A549 (cell line): ENCODE data around the gene PCGF1. TPM values are rescaled to one million over a fixed set of nuclear protein-coding genes. Genes with fewer than 3 reads are reported as not detected.

Experiments
- ATAC-seq, 2 experiments: fragments of 200-7000 bp in 1 of 2; fragments of >200 bp in 1 of 2; cut with Nextera tagmentation in 1 of 2; cut with Tn5 transposase in 1 of 2; 3 replicates each; pipeline versions ENCODE4 v1.8.0 to v1.9.1; 2018 to 2020; ENCODE audit warnings: mild to moderate bottlenecking in 1 of 2, moderate library complexity in 1 of 2
- CTCF ChIA-PET: fragments of 300-600 bp; sonication (Branson Sonifier 250); formaldehyde crosslinking; extraction: SDS; loops from one replicate; lab custom pipeline; 2021; ENCODE audit warnings: antibody characterized with exemption, inconsistent platforms; lab: Yijun Ruan, JAX
- POLR2A ChIA-PET: fragments of 350-600 bp; formaldehyde crosslinking; extraction: SDS; loops from one replicate; lab custom pipeline; 2021; ENCODE audit warnings: antibody characterized with exemption, inconsistent platforms; lab: Yijun Ruan, JAX
- DNase-seq, 2 experiments: peaks; one replicate each; pipeline versions ENCODE4 v3.0.0 to v3.0.0-alpha.2; 2011 to 2016; ENCODE audit warnings: low read depth in 1 of 2, low spot score in 1 of 2
- FAIRE-seq: peaks from 2 replicates; lab custom pipeline; 2011; peaks lifted over from hg19 to GRCh38; lab: Jason Lieb, UNC
- H3K27ac ChIP-seq, 2 experiments: fragments of >200 bp; sonication (Bioruptor Twin); formaldehyde crosslinking; 3 replicates each; pipeline ENCODE4 v1.5.1; 2016 to 2017
- H3K4me1 ChIP-seq: fragments of >200 bp; sonication (Bioruptor Twin); formaldehyde crosslinking; 3 replicates; pipeline ENCODE4 v1.6.1; 2016
- H3K4me2 ChIP-seq: fragments of >200 bp; sonication (Bioruptor Twin); formaldehyde crosslinking; 3 replicates; pipeline ENCODE4 v1.6.1; 2016
- H3K4me3 ChIP-seq: fragments of >200 bp; sonication (Bioruptor Twin); formaldehyde crosslinking; 3 replicates; pipeline ENCODE4 v1.5.1; 2016
- H3K9me3 ChIP-seq: fragments of >200 bp; sonication (Bioruptor Twin); formaldehyde crosslinking; 3 replicates; pipeline ENCODE4 v1.6.1; 2016
- CBX2 ChIP-seq: fragments of 200-600 bp; sonication (generic); IDR thresholded peaks from 2 replicates; pipeline ENCODE4 v1.6.1; 2016; ENCODE audit warnings: low read depth, mild to moderate bottlenecking, borderline replicate concordance
- CHD4 ChIP-seq: fragments of 200-600 bp; sonication (generic); IDR thresholded peaks from 2 replicates; pipeline ENCODE4 v1.6.1; 2016; ENCODE audit warnings: antibody characterized with exemption, mild to moderate bottlenecking, borderline replicate concordance
- CTCF ChIP-seq: fragments of >200 bp; sonication (Bioruptor Twin); formaldehyde crosslinking; IDR thresholded peaks from 3 replicates; pipeline ENCODE4 v1.5.1; 2016
- FOXS1 ChIP-seq: fragments of 250-450 bp; sonication (Bioruptor Pico); IDR thresholded peaks from 2 replicates; pipeline ENCODE4 v1.5.0; 2020; ENCODE audit warnings: mild to moderate bottlenecking, moderate library complexity
- HEYL ChIP-seq: fragments of 250-450 bp; sonication (Bioruptor Pico); IDR thresholded peaks from 2 replicates; pipeline ENCODE4 v1.8.0; 2021; ENCODE audit warnings: mild to moderate bottlenecking, moderate library complexity
- HOXA7 ChIP-seq: fragments of 250-450 bp; sonication (Bioruptor Pico); IDR thresholded peaks from 2 replicates; pipeline ENCODE4 v1.5.0; 2020; ENCODE audit warnings: mild to moderate bottlenecking, moderate library complexity
- HOXB13 ChIP-seq: fragments of 250-450 bp; sonication (Bioruptor Pico); IDR thresholded peaks from 2 replicates; pipeline ENCODE4 v1.5.0; 2020; ENCODE audit warnings: low read depth, mild to moderate bottlenecking, moderate library complexity
- KDM1A ChIP-seq: fragments of 200-600 bp; sonication (generic); IDR thresholded peaks from 2 replicates; pipeline ENCODE4 v1.6.1; 2016; ENCODE audit warnings: low read depth, mild to moderate bottlenecking
- MAZ ChIP-seq: fragments of 150-350 bp; IDR thresholded peaks from 2 replicates; pipeline ENCODE4 v1.6.1; 2014; ENCODE audit warnings: antibody characterized with exemption, low read depth, low read length, borderline replicate concordance
- NFE2L2 ChIP-seq: fragments of 150-350 bp; conservative IDR thresholded peaks from 2 replicates; pipeline ENCODE4 v1.6.1; 2014; ENCODE audit warnings: low read length
- NR3C1 ChIP-seq: fragments of >200 bp; sonication (Bioruptor Twin); formaldehyde crosslinking; IDR thresholded peaks from 3 replicates; pipeline ENCODE4 v1.6.1; 2017
- PBX3 ChIP-seq: IDR thresholded peaks from 2 replicates; pipeline ENCODE4 v1.6.1; 2012
- PHF8 ChIP-seq: fragments of 200-600 bp; sonication (generic); IDR thresholded peaks from 2 replicates; pipeline ENCODE4 v1.6.1; 2016; ENCODE audit warnings: low read depth, mild to moderate bottlenecking, antibody characterized with exemption, moderate library complexity, borderline replicate concordance
- RAD21 ChIP-seq, 2 experiments: fragments of >200 bp in 1 of 2; sonication (Bioruptor Twin) in 1 of 2; formaldehyde crosslinking in 1 of 2; IDR thresholded peaks in 1 of 2; conservative IDR thresholded peaks in 1 of 2; 2 replicates in 1 of 2; 3 replicates in 1 of 2; pipeline ENCODE4 v1.6.1; 2012 to 2018; ENCODE audit warnings: inconsistent platforms in 1 of 2
- RARB ChIP-seq: fragments of 250-450 bp; sonication (Bioruptor Pico); IDR thresholded peaks from 2 replicates; pipeline ENCODE4 v1.8.0; 2021; ENCODE audit warnings: mild to moderate bottlenecking, moderate library complexity
- SREBF2 ChIP-seq: fragments of 450-650 bp; IDR thresholded peaks from 2 replicates; pipeline ENCODE4 v1.6.1; 2014; ENCODE audit warnings: mild to moderate bottlenecking, moderate library complexity
- ZC3H11A ChIP-seq: fragments of 450-650 bp; IDR thresholded peaks from 2 replicates; pipeline ENCODE4 v1.6.1; 2014; ENCODE audit warnings: antibody characterized with exemption, mild to moderate bottlenecking
- ZSCAN20 ChIP-seq: fragments of 250-450 bp; sonication (Bioruptor Pico); IDR thresholded peaks from 2 replicates; pipeline ENCODE4 v1.8.0; 2022; ENCODE audit warnings: mild to moderate bottlenecking, moderate library complexity
- WGBS: methylation state at CpG from one replicate; pipeline ENCODE4 v1.1.6; 2017; ENCODE audit errors: missing lambda C conversion rate; 5-methylcytosine and 5-hydroxymethylcytosine counted together
- polyA plus RNA-seq, 4 experiments: library from polyadenylated mRNA; depleted of rRNA in 3 of 4; stranded (reverse); fragments of >200 nt; fragmentation: RNase III in 1 of 4; extraction: RNeasy Plus Mini Kit Qiagen cat#74134 plus additional on column Dnase treatment in 1 of 4; gene quantifications; 2 replicates in 3 of 4; 3 replicates in 1 of 4; pipeline ENCODE4 v1.2.3, GENCODE V29; 2011 to 2017
- TF ChIP-seq, protein P1 (sequence below): fragments of 450-650 bp; IDR thresholded peaks from 2 replicates; pipeline ENCODE4 v1.6.1; 2014; ENCODE audit warnings: antibody characterized with exemption

Gene PCGF1
- polyA plus RNA-seq, 2 of the 4 experiments (the other 2 are of a cell fraction) = 32.2 to 53.6 TPM

GRCh38 chr2:74462054-74462785, 45.3 kb downstream of the PCGF1 start (continued):
- TF ChIP-seq CTCF = no peak
- no peak for TF ChIP-seq SREBF2
- TF ChIP-seq NFE2L2 = no peak
- TF ChIP-seq KDM1A = no peak
- no peak for TF ChIP-seq CBX2
- TF ChIP-seq CHD4 = no peak
- TF ChIP-seq HEYL (CRISPR knock-in tag) = no peak
- TF ChIP-seq, all 56 proteins: peak for 0

GRCh38 chr2:74461187-74462053, 46.1 kb downstream of the PCGF1 start:
- CTCF ChIA-PET = interaction anchor here (0.7 to 2.7 kb wide), 10 partner anchors 8 to 127 kb away, joined by 3 to 8 read pairs (median 4); partner anchors contain the start of gene PCGF1
- ATAC-seq (no peak), FAIRE-seq (no peak), DNase-seq (peak in 1 of 2 experiments; percentile 47)
- TF ChIP-seq, protein P1, sequence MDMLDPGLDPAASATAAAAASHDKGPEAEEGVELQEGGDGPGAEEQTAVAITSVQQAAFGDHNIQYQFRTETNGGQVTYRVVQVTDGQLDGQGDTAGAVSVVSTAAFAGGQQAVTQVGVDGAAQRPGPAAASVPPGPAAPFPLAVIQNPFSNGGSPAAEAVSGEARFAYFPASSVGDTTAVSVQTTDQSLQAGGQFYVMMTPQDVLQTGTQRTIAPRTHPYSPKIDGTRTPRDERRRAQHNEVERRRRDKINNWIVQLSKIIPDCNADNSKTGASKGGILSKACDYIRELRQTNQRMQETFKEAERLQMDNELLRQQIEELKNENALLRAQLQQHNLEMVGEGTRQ = no peak
- TF ChIP-seq PBX3 = 0 out of 2 replicates have a peak, but pooled peaks have one; percentile 21
- TF ChIP-seq CTCF = peak; percentile 26; the same call in 2 of the 3 replicates
- TF ChIP-seq PHF8 = no peak
- no peak for TF ChIP-seq NR3C1
- 0 out of 2 replicates have a peak, but pooled peaks have one; percentile 22 for TF ChIP-seq RARB
- no peak for TF ChIP-seq SREBF2
- TF ChIP-seq RAD21 (conservative IDR thresholded peaks at IDR 0.05 in 1 of 2, IDR thresholded peaks at IDR 0.05 in 1 of 2) = peak in 1 of 2 experiments; percentile 33; a peak in 1 of 5 replicates
- no peak for TF ChIP-seq HOXA7
- TF ChIP-seq ZC3H11A = no peak
- no peak for TF ChIP-seq ZSCAN20 (CRISPR knock-in tag)
- TF ChIP-seq HOXB13 (CRISPR knock-in tag) = no peak
- TF ChIP-seq MAZ = no peak
- TF ChIP-seq FOXS1 (CRISPR knock-in tag) = no peak
- Histone ChIP-seq H3K4me2 (no peak overlapping the region), H3K4me3 (no peak overlapping the region), H3K9me3 (no peaks in the 10 kb centered on the region), H3K27ac (no peak overlapping the region), H3K4me1 (peaks cover 25% of the 10 kb centered on the region)
- 90% methylated on average over 18 of the region's 27 CpGs for WGBS
- POLR2A ChIA-PET = interaction anchor here (0.9 kb wide), 1 partner anchor 11 kb away, joined by 4 read pairs; the partner anchor contains the start of gene MRPL53
